ENCODE data around the gene GABRB1. TPM values are rescaled to one million over a fixed set of nuclear protein-coding genes. Genes with fewer than 3 reads are reported as not detected.

Gene GABRB1
- total and polyA plus RNA-seq, 2 experiments from 2014 or later, result 0.26 to 0.97 TPM

DNA sequence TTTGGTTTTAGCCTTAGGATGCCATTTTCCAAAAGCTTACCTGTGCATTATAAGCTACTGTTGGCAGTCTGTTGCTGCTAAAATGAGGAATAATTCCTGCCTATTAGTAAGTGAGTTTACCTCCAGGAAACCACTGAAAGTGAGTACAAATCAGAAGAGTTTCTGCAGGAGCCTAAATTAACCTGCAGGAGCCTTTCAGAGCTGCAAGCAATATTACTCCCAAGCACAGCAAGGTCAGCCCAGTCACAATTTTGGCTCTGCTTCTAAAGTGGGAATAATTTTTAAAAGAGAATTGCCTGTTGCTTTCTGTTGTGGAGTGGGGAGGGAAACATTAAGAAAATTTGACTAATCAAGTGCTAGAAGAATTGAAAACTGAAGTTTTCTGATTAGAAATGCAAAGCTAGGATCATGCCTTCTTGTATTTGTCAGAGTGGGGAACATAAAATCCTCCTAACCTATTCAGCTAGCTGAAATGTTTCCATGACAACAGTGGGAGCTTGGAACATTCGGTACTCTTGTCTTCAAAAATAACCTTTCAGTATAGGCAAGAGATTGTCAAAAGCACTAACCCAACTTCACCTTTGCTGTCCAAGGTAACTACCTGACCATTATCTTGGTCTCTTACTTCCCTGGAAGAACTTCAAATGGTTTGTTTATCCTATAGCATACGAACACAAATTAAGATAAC, 239.0 kb downstream of the GABRB1 start (continued):
- TF ChIP-seq, protein P1, sequence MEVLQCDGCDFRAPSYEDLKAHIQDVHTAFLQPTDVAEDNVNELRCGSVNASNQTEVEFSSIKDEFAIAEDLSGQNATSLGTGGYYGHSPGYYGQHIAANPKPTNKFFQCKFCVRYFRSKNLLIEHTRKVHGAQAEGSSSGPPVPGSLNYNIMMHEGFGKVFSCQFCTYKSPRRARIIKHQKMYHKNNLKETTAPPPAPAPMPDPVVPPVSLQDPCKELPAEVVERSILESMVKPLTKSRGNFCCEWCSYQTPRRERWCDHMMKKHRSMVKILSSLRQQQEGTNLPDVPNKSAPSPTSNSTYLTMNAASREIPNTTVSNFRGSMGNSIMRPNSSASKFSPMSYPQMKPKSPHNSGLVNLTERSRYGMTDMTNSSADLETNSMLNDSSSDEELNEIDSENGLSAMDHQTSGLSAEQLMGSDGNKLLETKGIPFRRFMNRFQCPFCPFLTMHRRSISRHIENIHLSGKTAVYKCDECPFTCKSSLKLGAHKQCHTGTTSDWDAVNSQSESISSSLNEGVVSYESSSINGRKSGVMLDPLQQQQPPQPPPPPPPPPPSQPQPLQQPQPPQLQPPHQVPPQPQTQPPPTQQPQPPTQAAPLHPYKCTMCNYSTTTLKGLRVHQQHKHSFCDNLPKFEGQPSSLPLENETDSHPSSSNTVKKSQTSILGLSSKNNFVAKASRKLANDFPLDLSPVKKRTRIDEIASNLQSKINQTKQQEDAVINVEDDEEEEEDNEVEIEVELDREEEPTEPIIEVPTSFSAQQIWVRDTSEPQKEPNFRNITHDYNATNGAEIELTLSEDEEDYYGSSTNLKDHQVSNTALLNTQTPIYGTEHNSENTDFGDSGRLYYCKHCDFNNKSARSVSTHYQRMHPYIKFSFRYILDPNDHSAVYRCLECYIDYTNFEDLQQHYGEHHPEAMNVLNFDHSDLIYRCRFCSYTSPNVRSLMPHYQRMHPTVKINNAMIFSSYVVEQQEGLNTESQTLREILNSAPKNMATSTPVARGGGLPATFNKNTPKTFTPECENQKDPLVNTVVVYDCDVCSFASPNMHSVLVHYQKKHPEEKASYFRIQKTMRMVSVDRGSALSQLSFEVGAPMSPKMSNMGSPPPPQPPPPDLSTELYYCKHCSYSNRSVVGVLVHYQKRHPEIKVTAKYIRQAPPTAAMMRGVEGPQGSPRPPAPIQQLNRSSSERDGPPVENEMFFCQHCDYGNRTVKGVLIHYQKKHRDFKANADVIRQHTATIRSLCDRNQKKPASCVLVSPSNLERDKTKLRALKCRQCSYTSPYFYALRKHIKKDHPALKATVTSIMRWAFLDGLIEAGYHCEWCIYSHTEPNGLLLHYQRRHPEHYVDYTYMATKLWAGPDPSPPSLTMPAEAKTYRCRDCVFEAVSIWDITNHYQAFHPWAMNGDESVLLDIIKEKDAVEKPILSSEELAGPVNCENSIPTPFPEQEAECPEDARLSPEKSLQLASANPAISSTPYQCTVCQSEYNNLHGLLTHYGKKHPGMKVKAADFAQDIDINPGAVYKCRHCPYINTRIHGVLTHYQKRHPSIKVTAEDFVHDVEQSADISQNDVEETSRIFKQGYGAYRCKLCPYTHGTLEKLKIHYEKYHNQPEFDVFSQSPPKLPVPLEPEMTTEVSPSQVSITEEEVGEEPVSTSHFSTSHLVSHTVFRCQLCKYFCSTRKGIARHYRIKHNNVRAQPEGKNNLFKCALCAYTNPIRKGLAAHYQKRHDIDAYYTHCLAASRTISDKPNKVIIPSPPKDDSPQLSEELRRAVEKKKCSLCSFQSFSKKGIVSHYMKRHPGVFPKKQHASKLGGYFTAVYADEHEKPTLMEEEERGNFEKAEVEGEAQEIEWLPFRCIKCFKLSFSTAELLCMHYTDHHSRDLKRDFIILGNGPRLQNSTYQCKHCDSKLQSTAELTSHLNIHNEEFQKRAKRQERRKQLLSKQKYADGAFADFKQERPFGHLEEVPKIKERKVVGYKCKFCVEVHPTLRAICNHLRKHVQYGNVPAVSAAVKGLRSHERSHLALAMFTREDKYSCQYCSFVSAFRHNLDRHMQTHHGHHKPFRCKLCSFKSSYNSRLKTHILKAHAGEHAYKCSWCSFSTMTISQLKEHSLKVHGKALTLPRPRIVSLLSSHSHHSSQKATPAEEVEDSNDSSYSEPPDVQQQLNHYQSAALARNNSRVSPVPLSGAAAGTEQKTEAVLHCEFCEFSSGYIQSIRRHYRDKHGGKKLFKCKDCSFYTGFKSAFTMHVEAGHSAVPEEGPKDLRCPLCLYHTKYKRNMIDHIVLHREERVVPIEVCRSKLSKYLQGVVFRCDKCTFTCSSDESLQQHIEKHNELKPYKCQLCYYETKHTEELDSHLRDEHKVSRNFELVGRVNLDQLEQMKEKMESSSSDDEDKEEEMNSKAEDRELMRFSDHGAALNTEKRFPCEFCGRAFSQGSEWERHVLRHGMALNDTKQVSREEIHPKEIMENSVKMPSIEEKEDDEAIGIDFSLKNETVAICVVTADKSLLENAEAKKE (CRISPR knock-in tag; IDR thresholded peaks at IDR 0.05), result no peak
- no peak for TF ChIP-seq EZH2 (IDR thresholded peaks at IDR 0.05; ENCODE audit: low read depth, unreplicated experiment)

DNA sequence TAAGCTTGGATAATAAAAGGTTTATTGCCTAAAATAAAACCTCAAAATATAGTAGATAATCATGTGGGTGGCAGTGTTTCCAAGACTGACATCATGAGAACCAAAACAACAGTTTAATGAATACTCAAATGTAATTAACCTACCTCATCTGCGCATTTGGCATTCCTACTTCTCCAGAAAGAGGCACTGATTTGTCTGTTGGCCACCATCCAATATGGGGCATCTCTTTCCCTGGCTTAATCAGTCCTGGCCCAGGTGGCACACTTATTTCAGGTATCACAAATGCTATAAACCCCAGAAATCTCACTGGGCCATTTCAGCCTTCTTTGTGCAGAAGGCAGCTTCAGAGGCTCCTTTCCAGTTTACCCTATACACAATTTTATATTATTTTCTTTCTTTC, 239.9 kb downstream of the GABRB1 start:
- Histone ChIP-seq H3K79me2 (replicated peaks; ENCODE audit: insufficient read depth) (no peaks in the 10 kb centered on the region), H3K4me2 (no peak overlapping the region), H3K4me1 (ENCODE audit: insufficient read depth) (peaks cover 17% of the 10 kb centered on the region), H2AFZ (no peak overlapping the region), H3K9me2 (ENCODE audit: insufficient read depth) (no peaks in the 10 kb centered on the region), H3F3A (replicated peaks; ENCODE audit: low read depth) (no peaks in the 10 kb centered on the region), H3K27ac (ENCODE audit: low read depth) (no peak overlapping the region), H4K20me1 (replicated peaks; ENCODE audit: insufficient read depth) (no peaks in the 10 kb centered on the region), H3K36me3 (ENCODE audit: insufficient read depth) (no peaks in the 10 kb centered on the region), H3K4me3 (no peak overlapping the region), H3K27me3 (ENCODE audit: insufficient read depth) (no peaks in the 10 kb centered on the region)
- Mint-ChIP-seq H3K4me1 (peaks cover 8% of the 10 kb centered on the region), H3K4me3 (no peak overlapping the region), H3K27ac (no peak overlapping the region), H3K9me3 (no peaks in the 10 kb centered on the region), H3K27me3 (ENCODE audit: insufficient read depth, low read depth, poor library complexity) (no peaks in the 10 kb centered on the region), H3K36me3 (ENCODE audit: low read depth) (no peaks in the 10 kb centered on the region)
- DNase-seq (ENCODE audit: low spot score) (no peak), ATAC-seq (no peak)
- TF ChIP-seq STAT1 (IDR thresholded peaks at IDR 0.05; ENCODE audit: unreplicated experiment) (no peak), EZH2phosphoT487 (IDR thresholded peaks at IDR 0.05; ENCODE audit: unreplicated experiment) (no peak), JUNB (IDR thresholded peaks at IDR 0.05; ENCODE audit: unreplicated experiment) (no peak), ZNF331 (CRISPR knock-in tag; IDR thresholded peaks at IDR 0.05; ENCODE audit: low read depth) (no peak), CREB1 (CRISPR knock-in tag; IDR thresholded peaks at IDR 0.05; ENCODE audit: low read depth) (no peak), POLR2AphosphoS5 (IDR thresholded peaks at IDR 0.05; ENCODE audit: low read depth) (no peak)
- TF ChIP-seq, protein P2, sequence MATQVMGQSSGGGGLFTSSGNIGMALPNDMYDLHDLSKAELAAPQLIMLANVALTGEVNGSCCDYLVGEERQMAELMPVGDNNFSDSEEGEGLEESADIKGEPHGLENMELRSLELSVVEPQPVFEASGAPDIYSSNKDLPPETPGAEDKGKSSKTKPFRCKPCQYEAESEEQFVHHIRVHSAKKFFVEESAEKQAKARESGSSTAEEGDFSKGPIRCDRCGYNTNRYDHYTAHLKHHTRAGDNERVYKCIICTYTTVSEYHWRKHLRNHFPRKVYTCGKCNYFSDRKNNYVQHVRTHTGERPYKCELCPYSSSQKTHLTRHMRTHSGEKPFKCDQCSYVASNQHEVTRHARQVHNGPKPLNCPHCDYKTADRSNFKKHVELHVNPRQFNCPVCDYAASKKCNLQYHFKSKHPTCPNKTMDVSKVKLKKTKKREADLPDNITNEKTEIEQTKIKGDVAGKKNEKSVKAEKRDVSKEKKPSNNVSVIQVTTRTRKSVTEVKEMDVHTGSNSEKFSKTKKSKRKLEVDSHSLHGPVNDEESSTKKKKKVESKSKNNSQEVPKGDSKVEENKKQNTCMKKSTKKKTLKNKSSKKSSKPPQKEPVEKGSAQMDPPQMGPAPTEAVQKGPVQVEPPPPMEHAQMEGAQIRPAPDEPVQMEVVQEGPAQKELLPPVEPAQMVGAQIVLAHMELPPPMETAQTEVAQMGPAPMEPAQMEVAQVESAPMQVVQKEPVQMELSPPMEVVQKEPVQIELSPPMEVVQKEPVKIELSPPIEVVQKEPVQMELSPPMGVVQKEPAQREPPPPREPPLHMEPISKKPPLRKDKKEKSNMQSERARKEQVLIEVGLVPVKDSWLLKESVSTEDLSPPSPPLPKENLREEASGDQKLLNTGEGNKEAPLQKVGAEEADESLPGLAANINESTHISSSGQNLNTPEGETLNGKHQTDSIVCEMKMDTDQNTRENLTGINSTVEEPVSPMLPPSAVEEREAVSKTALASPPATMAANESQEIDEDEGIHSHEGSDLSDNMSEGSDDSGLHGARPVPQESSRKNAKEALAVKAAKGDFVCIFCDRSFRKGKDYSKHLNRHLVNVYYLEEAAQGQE (IDR thresholded peaks at IDR 0.05; ENCODE audit: unreplicated experiment), result no peak
- TF ChIP-seq, protein P3, sequence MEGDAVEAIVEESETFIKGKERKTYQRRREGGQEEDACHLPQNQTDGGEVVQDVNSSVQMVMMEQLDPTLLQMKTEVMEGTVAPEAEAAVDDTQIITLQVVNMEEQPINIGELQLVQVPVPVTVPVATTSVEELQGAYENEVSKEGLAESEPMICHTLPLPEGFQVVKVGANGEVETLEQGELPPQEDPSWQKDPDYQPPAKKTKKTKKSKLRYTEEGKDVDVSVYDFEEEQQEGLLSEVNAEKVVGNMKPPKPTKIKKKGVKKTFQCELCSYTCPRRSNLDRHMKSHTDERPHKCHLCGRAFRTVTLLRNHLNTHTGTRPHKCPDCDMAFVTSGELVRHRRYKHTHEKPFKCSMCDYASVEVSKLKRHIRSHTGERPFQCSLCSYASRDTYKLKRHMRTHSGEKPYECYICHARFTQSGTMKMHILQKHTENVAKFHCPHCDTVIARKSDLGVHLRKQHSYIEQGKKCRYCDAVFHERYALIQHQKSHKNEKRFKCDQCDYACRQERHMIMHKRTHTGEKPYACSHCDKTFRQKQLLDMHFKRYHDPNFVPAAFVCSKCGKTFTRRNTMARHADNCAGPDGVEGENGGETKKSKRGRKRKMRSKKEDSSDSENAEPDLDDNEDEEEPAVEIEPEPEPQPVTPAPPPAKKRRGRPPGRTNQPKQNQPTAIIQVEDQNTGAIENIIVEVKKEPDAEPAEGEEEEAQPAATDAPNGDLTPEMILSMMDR (conservative IDR thresholded peaks at IDR 0.05; ENCODE audit: low read depth in 2 of 2), result no peak

Data from GM23338 (cell line).